ENCODE data around the gene YY2. TPM values are rescaled to one million over a fixed set of nuclear protein-coding genes. Genes with fewer than 3 reads are reported as not detected.

The YY2 gene
- 0.65 and 4.1 TPM in 2 replicates for total RNA-seq

GRCh38 chrX:21855937-21856415 lies at the start of gene YY2:
YY2 (plus strand) TSS chrX:21855987; CDS start chrX:21856485, 498 bp downstream.

DNA sequence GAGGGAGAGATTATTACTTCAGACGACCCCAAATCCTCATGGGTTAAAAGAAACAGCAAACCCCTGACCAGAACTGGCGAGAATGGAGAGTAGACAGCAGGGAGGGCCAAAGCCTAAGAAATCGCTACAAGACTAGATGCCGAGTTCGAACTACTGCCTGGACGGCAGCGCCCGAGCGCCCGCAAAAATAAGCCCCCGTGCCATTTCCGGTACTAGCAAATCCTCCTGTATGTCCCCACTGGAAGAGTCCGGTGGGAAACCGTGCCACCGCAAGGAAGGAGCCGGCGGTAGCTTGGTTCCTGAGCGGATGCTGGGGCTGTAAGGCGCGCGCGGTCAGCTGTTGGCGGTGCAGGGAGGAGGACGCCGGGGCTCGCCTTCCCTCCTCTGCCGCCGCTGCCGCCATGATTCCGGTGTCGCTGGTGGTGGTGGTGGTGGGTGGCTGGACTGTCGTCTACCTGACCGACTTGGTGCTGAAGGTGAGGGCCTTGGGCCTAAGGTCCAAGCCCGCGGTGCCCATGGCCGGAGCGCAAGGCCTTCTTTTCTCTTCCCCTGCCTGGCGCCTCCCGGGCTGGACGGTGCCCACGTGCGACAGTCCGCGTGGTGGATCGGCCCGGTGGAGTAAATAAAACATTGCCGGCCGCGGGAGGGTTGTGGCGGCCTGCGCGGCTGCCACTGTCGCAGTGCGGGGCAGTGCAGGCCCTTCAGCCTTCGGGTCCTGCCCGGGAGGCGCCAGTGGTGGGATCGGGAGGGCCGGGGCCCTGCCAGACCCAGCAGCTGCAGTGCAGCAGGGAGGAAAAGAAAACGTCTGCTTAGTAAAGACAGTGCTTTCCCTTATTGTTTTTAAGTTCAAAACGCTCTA lies 16.2 kb upstream of the YY2 start, which contains the start of gene MBTPS2:
TSS of gene MBTPS2 (plus strand) at position 284 of the 859 bp plus-strand sequence. CDS start at position 402, 118 bp downstream.

Other genes starting within 250 kb of the YY2 start
- not detected in 2 replicates for gene KLHL34, start 197.7 kb upstream of the YY2 start, total RNA-seq
- gene SMPX, start 97.9 kb upstream of the YY2 start, total RNA-seq, result not detected in 2 replicates
- 11.6 and 18.0 TPM in 2 replicates for gene MBTPS2, start 16.4 kb upstream of the YY2 start, total RNA-seq
- gene SMS, start 84.7 kb downstream of the YY2 start, total RNA-seq, result 64.7 and 138 TPM in 2 replicates
- gene PHEX, start 176.3 kb downstream of the YY2 start, total RNA-seq, result under 0.01 and 0.56 TPM in 2 replicates

Measured in epithelial cell of alveolus of lung (primary cell).